HepG2 (cell line): Measurements from ENCODE around the gene UBE2O. TPM values are rescaled to one million over a fixed set of nuclear protein-coding genes. Genes with fewer than 3 reads are reported as not detected.

ENCODE experiments used
- ATAC-seq: fragments of 200-7000 bp; cut with Tn5 transposase; 3 replicates; pipeline ENCODE4 v1.9.1; 2020; ENCODE audit warnings: mild to moderate bottlenecking, moderate library complexity
- BruUV-seq: library from RNA; stranded (reverse); fragments of 400-500 nt; replicated peaks from 2 replicates; lab custom pipeline; 2021; lab: Mats Ljungman, UMichigan
- CTCF ChIA-PET: fragments of 300-600 bp; formaldehyde crosslinking; extraction: SDS; loops from one replicate; lab custom pipeline; 2021; ENCODE audit warnings: low total read pairs, inconsistent platforms, low intra/inter-chr PET ratio; lab: Yijun Ruan, JAX
- POLR2A ChIA-PET: fragments of 350-600 bp; sonication (Branson Sonifier 250); formaldehyde crosslinking; loops from one replicate; lab custom pipeline; 2020; ENCODE audit warnings: antibody characterized with exemption, inconsistent platforms; lab: Yijun Ruan, JAX
- DNase-seq: peaks from one replicate; pipeline ENCODE4 v3.0.0-alpha.2; 2015; ENCODE audit warnings: low spot score
- FAIRE-seq: peaks from 3 replicates; lab custom pipeline; 2011; peaks lifted over from hg19 to GRCh38; lab: Jason Lieb, UNC
- H2AFZ ChIP-seq: one replicate; pipeline ENCODE4 v1.6.1; 2011; ENCODE audit warnings: low read length, inconsistent platforms
- H3K27ac ChIP-seq: fragments of 300-600 bp; 3 replicates; pipeline ENCODE4 v1.8.0; 2011; ENCODE audit warnings: mixed run types, mild to moderate bottlenecking, mixed read lengths, low read length, inconsistent platforms; ENCODE audit not compliant: insufficient read depth; ENCODE audit errors: extremely low read length
- H3K27me3 ChIP-seq, 2 experiments: fragments of 200-600 bp in 1 of 2; 2 replicates in 1 of 2; 3 replicates in 1 of 2; pipeline versions ENCODE4 v1.6.0 to v1.8.0; 2011; ENCODE audit warnings: low read length in 2 of 2, mild to moderate bottlenecking in 2 of 2, moderate library complexity in 2 of 2, inconsistent platforms in 1 of 2; ENCODE audit not compliant: insufficient read depth in 2 of 2, control insufficient read depth in 1 of 2
- H3K36me3 ChIP-seq, 2 experiments: fragments of 200-600 bp in 1 of 2; replicated peaks in 1 of 2; 2 replicates in 1 of 2; 3 replicates in 1 of 2; pipeline versions ENCODE4 v1.5.1 to v1.8.0; 2011; ENCODE audit warnings: low read length in 2 of 2, inconsistent platforms in 1 of 2; ENCODE audit not compliant: insufficient read depth in 2 of 2, control insufficient read depth in 1 of 2
- H3K4me1 ChIP-seq: 2 replicates; pipeline ENCODE4 v1.5.1; 2012; ENCODE audit warnings: low read length, inconsistent platforms; ENCODE audit not compliant: insufficient read depth
- H3K4me2 ChIP-seq: 2 replicates; pipeline ENCODE4 v1.6.0; 2011; ENCODE audit warnings: low read depth, low read length, inconsistent platforms
- H3K4me3 ChIP-seq, 3 experiments: fragments of 200-600 bp in 1 of 3; sonication (generic), shearing (Covaris generic) in 1 of 3; replicated peaks in 1 of 3; 2 replicates each; pipeline ENCODE4 v1.5.1; 2011 to 2016; ENCODE audit warnings: low read length in 3 of 3, inconsistent platforms in 2 of 3, low read depth in 2 of 3, mild to moderate bottlenecking in 2 of 3, control low read depth in 1 of 3, mixed read lengths in 1 of 3; ENCODE audit not compliant: insufficient read depth in 1 of 3
- H3K79me2 ChIP-seq: one replicate; pipeline ENCODE4 v1.6.1; 2011; ENCODE audit warnings: low read length, inconsistent platforms; ENCODE audit not compliant: insufficient read depth
- H3K9ac ChIP-seq: 2 replicates; pipeline ENCODE4 v1.6.0; 2011; ENCODE audit warnings: mild to moderate bottlenecking, low read depth, low read length, inconsistent platforms; ENCODE audit not compliant: insufficient read depth
- H3K9me3 ChIP-seq: 2 replicates; pipeline ENCODE4 v1.5.1; 2012; ENCODE audit warnings: mild to moderate bottlenecking, low read length
- H4K20me1 ChIP-seq: 2 replicates; pipeline ENCODE4 v1.6.0; 2011; ENCODE audit warnings: inconsistent platforms, mild to moderate bottlenecking, low read length, moderate library complexity; ENCODE audit not compliant: insufficient read depth
- BRCA1 ChIP-seq: sonication (generic); formaldehyde crosslinking; IDR thresholded peaks from 2 replicates; pipeline ENCODE4 v1.4.0; 2020; ENCODE audit warnings: missing genetic modification reagents
- FOXJ3 ChIP-seq: sonication (generic); formaldehyde crosslinking; IDR thresholded peaks from 2 replicates; pipeline ENCODE4 v1.4.0; 2020; ENCODE audit warnings: missing genetic modification reagents, mild to moderate bottlenecking, borderline replicate concordance
- MTA1 ChIP-seq: sonication (generic); formaldehyde crosslinking; IDR thresholded peaks from 2 replicates; pipeline ENCODE4 v1.4.0; 2020; ENCODE audit warnings: missing genetic modification reagents, mild to moderate bottlenecking, borderline replicate concordance
- NFKB2 ChIP-seq: sonication (generic); formaldehyde crosslinking; IDR thresholded peaks from 2 replicates; pipeline ENCODE4 v1.4.0; 2020; ENCODE audit warnings: missing genetic modification reagents, borderline replicate concordance
- RBAK ChIP-seq: sonication (generic); formaldehyde crosslinking; IDR thresholded peaks from 2 replicates; pipeline ENCODE4 v1.5.1; 2020; ENCODE audit warnings: mild to moderate bottlenecking, missing genetic modification reagents
- SMYD3 ChIP-seq: sonication (generic); formaldehyde crosslinking; IDR thresholded peaks from 2 replicates; pipeline ENCODE4 v1.8.1; 2023; ENCODE audit warnings: mild to moderate bottlenecking, missing genetic modification reagents
- ZNF24 ChIP-seq: fragments of 450-650 bp; IDR thresholded peaks from 2 replicates; pipeline ENCODE4 v1.6.1; 2017; ENCODE audit warnings: antibody characterized with exemption, mild to moderate bottlenecking
- ZNF274 ChIP-seq: sonication (generic); formaldehyde crosslinking; IDR thresholded peaks from 2 replicates; pipeline ENCODE4 v1.5.1; 2020; ENCODE audit warnings: mild to moderate bottlenecking, missing genetic modification reagents
- ZNF468 ChIP-seq: sonication (generic); formaldehyde crosslinking; IDR thresholded peaks from 2 replicates; pipeline ENCODE4 v1.8.0; 2022; ENCODE audit warnings: mild to moderate bottlenecking, moderate library complexity, missing genetic modification reagents
- ZNF720 ChIP-seq: sonication (generic); formaldehyde crosslinking; IDR thresholded peaks from 2 replicates; pipeline ENCODE4 v1.4.0; 2020; ENCODE audit warnings: missing genetic modification reagents
- WGBS: methylation state at CpG from one replicate; pipeline ENCODE4 v1.1.6; 2017; ENCODE audit warnings: low lambda C conversion rate; 5-methylcytosine and 5-hydroxymethylcytosine counted together
- in situ Hi-C: cut with HindIII; loops from 2 replicates; pipeline ENCODE4 v1.10.0; 2017; ENCODE audit warnings: low pct_unique_long_range_greater_than_20kb; ENCODE audit not compliant: extremely low pct_ligation_motif_present
- intact Hi-C: fragments of 100-400 bp; cut with micrococcal nuclease; formaldehyde crosslinking; loops from one replicate; pipeline ENCODE4 v1.10.0; 2022; ENCODE audit not compliant: unreplicated experiment
- polyA plus RNA-seq, 8 experiments: library from polyadenylated mRNA; depleted of rRNA in 3 of 8; stranded (reverse) in 7 of 8; unstranded in 1 of 8; fragments of >200 nt; fragmentation: Illumina TruSeq in 4 of 8; extraction: Trizol in 4 of 8; gene quantifications; 2 replicates each; pipeline versions ENCODE4 v1.2.1 to v1.2.3, GENCODE V29; 2011 to 2016; ENCODE audit warnings: low read depth in 4 of 8, missing spikeins in 1 of 8, mixed read lengths in 1 of 8; ENCODE audit not compliant: insufficient read depth in 1 of 8
- total RNA-seq, 5 experiments: library from RNA; depleted of rRNA; stranded (reverse); fragments of >200 nt; fragmentation: Illumina TruSeq; extraction: Trizol; gene quantifications; 2 replicates each; pipeline ENCODE4 v1.2.3, GENCODE V29; 2016; ENCODE audit warnings: low read depth in 1 of 5
- TF ChIP-seq, protein P1 (sequence below): IDR thresholded peaks from 2 replicates; pipeline ENCODE4 v1.6.1; 2012; ENCODE audit warnings: inconsistent platforms

Gene UBE2O
- total and polyA plus RNA-seq, 2 of the 13 experiments (the other 11 are each of a cell fraction or from before 2014, with no cell fraction given), result 21.5 to 23.5 TPM

DNA sequence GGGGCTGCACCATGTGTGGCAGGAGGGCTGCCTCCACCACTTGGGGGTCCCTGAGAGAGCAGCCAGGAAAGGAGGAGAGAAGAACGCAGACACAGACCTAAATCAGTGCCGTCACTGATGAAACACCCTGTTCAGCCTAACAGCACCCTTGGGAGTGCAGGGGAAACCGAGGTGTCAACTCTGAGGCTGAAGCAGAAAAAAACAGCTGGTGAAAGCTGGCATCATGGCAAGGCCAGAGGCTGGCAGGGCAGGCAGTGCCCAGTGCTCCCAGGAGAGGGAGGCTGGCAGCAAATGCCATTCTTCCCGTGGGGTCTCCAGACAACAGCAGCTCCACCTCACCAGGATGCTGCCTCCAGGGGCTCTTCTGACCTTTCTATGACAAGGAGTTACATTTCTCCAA is 45.4 kb downstream of the UBE2O start:
- intact Hi-C loops (no loop called here), in situ Hi-C loops (loop anchor here (5.0 kb wide), 1 partner anchor 100 kb away; no protein-coding TSS in a partner anchor)
- H4K20me1 ChIP-seq, result peaks cover 22% of the 10 kb centered on the region
- ChIA-PET POLR2A (interaction anchor here (1.2 kb wide), 1 partner anchor 45 kb away, joined by 3 read pairs; the partner anchor contains the start of gene UBE2O), CTCF (interaction anchor here (1.9 to 2.5 kb wide), 2 partner anchors 51 to 58 kb away, joined by 6 to 26 read pairs; no protein-coding TSS in a partner anchor)
- no peak overlapping the region for H2AFZ ChIP-seq
- H3K4me2 ChIP-seq, result no peak overlapping the region
- FAIRE-seq (no peak), DNase-seq (no peak), ATAC-seq (no peak)
- H3K27me3 ChIP-seq, result no peaks in the 10 kb centered on the region
- no TSS peak for BruUV-seq
- no peaks in the 10 kb centered on the region for H3K9me3 ChIP-seq
- H3K4me1 ChIP-seq, result peaks cover 20% of the 10 kb centered on the region
- no peak overlapping the region for H3K27ac ChIP-seq
- peaks cover 35% of the 10 kb centered on the region for H3K79me2 ChIP-seq
- TF ChIP-seq MTA1 (CRISPR knock-in tag) (no peak), ZNF720 (CRISPR knock-in tag) (no peak), ZNF24 (no peak), RBAK (no peak), ZNF274 (CRISPR knock-in tag) (no peak), NFKB2 (CRISPR knock-in tag) (no peak), SMYD3 (CRISPR knock-in tag) (no peak), BRCA1 (CRISPR knock-in tag) (no peak), FOXJ3 (CRISPR knock-in tag) (no peak), ZNF468 (CRISPR knock-in tag) (no peak)
- TF ChIP-seq, protein P1, sequence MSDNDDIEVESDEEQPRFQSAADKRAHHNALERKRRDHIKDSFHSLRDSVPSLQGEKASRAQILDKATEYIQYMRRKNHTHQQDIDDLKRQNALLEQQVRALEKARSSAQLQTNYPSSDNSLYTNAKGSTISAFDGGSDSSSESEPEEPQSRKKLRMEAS, result no peak
- H3K9ac ChIP-seq, result no peak overlapping the region
- H3K36me3 ChIP-seq, result peaks cover 32 to 48% of the 10 kb centered on the region in 2 experiments
- no peak overlapping the region for H3K4me3 ChIP-seq
- WGBS, result 96% methylated on average over 4 of the region's 4 CpGs
